Stromal cell of bone marrow (primary cell): ENCODE results near the gene DNAAF5.
"Not testable (repeated sequence)": the region's sequence is repeated elsewhere in the genome, so short reads cannot be mapped to it uniquely, and the experiment has no call there.

ENCODE experiments used
- DNase-seq: peaks from one replicate; pipeline ENCODE4 v3.0.0-alpha.2; 2012; ENCODE audit warnings: low read depth

DNAAF5 gene

GRCh38 chr7:782718-783449 lies 56.4 kb downstream of the DNAAF5 start:
- DNase-seq = no peak

- DNase-seq = no peak
These were observed 57.3 kb downstream of the DNAAF5 start for GRCh38 chr7:783556-784490.

DNA sequence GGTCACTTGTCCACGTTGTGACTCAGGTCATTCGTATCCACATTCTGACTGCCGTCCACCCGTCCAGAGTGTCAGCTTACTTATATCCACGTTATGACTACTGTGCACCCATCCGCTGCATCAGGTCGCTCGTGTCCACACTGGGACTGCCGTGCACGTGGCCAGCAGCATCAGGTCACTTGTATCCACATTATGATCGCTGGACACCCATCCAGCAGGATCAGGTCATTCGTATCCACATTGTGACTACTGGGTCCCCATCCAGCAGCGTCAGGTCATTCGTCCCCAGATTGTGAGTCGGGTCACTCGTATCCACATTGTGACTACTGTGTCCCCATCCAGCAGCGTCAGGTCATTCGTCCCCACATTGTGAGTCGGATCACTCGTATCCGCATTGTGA lies 58.5 kb downstream of the DNAAF5 start:
- no peak for DNase-seq

DNA sequence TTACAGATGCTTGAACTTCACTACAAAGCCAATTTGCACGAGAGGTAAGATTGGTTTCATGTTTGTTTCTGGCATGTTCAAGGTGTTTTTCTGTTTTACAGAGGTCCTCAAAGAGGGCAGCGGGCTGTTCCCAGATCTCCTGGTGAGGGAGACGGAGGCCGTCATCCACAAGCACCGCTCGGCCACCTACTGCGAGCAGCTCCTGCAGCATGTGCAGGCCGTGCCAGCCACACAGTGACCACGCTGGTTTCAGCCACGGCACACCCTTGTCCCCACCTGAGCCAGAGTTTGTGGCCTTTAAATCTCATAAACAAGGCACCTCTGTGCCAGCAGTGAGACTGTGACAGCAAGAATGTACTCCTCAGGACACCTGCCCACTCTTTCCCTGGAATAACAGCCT lies 58.9 kb downstream of the DNAAF5 start:
- no peak for DNase-seq

GRCh38 chr7:786472-787255 lies 60.2 kb downstream of the DNAAF5 start:
- DNase-seq = peak; percentile 33

DNA sequence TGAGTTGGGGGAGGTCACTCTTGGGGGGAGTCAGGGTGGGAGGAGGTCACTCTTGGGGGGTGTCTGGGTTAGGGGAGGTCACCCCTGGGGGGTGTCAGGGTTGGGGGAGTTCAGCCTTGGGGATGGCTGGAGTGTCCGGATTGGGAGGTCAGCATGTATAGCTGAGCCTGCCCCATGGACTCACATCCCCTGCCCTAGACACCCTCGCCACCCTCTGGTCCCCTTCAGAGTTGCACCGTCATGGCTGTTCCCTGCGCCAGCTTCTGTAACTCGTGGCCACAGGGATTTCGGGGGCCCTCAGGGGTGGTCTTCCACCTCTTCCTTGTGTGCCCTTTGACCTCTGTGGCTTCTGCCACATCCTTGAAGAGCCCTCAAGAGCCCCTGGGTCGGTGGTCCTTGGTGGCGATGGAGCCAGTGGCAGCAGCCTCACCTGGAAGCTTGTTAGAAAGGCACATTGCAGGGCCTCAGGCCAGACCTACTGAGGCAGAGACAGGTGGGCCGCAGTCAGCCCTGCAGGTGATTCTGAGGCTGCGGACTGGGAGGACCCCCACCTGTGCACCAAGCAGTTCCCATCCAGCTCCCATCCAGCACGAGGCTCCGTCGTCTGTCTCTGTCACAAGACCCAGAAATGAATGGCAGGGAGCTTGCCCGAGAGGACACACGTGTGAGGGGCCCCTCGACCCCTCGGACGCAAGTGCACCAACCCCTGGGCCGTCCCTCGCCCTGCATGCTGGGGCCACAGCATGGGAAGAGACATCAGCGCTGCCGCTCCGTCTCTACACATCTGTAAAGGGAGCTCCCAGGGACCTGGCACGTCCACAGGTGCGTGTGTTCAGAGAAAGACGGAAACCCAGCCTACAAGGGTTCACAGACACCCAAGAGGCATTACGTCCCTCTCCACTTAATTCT lies 61.1 kb downstream of the DNAAF5 start:
- DNase-seq = no peak

GRCh38 chr7:791519-791918 lies 65.0 kb downstream of the DNAAF5 start:
- DNase-seq = no peak

GRCh38 chr7:794207-794606 lies 67.7 kb downstream of the DNAAF5 start:
- no peak for DNase-seq

- DNase-seq = no peak
These were observed 68.3 kb downstream of the DNAAF5 start for GRCh38 chr7:794671-795329.

GRCh38 chr7:796434-797169 lies 70.1 kb downstream of the DNAAF5 start:
- DNase-seq = not testable (repeated sequence)

GRCh38 chr7:798921-799470 lies 72.5 kb downstream of the DNAAF5 start:
- no peak for DNase-seq

DNA sequence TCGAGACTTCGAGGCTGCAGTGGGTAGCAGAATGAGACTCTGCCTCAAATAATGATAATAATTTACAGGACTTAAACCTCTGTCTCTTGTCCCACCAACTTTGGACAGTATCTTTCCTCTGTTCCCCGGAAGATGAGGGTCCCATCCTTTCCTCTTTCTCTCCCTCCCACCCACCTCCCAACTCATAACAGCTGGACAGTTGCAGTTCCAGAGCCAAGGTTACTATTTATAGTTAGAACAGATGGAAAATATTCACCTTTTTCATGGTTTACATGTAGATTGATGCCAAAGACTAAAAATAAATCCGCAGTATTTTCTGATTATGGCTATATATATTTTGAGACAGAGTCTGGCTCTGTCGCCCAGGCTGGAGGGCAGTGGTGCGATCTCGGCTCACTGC lies 74.2 kb downstream of the DNAAF5 start:
- no peak for DNase-seq

GRCh38 chr7:801351-801750 lies 74.9 kb downstream of the DNAAF5 start:
- DNase-seq = not testable (repeated sequence)

DNA sequence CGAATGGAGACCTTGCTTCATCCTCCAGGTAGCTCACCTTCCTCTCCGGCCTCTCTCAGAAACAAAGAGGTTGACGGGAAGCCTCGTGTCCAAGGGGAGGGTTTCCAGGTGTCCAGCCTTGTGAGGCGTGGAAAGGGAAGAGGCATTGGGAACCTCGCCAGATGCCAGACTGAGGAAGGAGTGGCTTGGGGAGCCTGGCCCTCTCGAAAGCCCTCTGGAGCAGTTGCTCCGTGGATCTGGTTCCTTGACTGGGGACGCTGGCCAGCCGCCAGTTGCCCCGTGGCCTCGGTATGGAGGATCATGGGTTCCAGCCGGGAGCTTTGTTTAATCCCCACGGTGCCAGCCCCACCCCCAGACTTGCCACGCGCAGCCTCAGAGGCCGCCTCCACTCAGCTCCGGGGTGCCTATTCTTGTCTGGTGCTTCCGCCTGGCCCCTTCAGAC lies 75.5 kb downstream of the DNAAF5 start:
- DNase-seq = no peak

DNA sequence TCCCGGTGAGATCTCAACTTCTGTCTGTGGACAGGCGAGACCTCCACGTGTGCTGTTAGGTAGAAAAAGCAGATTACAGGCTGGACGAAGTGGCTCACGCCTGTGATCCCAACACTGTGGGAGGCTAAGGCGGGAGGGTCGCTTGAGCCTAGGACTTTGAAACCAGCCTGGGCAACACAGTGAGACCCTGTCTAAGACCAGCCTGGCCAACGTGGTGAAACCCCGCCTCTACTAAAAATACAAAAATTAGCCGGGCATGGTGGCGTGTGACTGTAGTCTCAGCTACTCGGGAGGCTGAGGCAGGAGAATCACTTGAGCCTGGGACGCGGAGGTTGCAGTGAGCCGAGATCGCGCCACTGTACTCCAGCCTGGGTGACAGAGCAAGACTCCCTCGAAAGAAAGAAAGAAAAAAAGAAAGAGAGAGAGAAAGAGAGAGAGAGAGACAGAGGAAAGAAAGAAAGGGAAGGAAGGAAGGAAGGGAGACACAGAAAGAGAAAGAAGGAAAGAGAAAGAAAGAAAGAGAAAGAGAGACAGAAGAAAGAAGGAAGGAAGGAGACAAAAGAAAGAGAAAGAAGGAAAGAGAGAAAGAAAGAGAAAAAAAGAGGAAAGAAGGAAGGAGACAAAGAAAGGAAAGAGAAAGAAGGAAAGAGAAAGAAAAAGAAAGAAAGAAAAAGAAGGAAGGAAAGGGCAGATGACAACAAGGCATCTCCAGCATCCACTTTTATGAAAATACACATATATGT lies 76.2 kb downstream of the DNAAF5 start:
- no peak for DNase-seq

DNA sequence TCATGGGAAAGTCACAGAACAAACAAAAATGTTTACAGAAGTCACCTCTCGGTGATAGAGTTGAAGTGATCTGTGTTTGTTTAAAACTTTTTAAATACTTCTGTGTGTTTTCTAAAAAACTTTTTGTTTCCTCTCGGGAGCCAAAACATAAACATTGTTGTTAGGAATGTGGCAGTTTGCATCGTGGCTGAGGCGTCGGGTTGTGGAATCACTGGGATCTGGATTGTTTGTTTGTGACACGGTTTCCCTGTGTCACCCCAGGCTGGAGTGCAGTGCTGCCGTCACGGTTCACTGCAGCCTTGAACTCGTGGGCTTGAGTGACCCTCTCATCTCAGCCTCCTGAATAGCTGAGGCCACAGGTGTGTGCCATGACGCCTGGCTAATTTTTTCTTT lies 76.7 kb downstream of the DNAAF5 start:
- no peak for DNase-seq

DNA sequence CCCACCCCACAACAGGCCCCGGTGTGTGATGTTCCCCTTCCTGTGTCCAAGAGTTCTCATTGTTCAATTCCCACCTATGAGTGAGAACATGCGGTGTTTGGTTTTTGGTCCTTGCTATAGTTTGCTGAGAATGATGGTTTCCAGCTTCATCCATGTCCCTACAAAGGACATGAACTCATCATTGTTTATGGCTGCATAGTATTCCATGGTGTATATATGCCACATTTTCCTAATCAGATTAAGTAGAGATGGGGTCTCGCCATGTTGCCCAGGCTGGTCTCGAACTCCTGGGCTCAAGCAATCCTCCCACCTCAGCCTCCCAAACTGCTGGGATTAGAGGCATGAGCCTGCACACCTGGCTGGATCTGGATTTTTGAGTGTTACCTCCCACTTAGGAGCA lies 77.3 kb downstream of the DNAAF5 start:
- not testable (repeated sequence) for DNase-seq

DNA sequence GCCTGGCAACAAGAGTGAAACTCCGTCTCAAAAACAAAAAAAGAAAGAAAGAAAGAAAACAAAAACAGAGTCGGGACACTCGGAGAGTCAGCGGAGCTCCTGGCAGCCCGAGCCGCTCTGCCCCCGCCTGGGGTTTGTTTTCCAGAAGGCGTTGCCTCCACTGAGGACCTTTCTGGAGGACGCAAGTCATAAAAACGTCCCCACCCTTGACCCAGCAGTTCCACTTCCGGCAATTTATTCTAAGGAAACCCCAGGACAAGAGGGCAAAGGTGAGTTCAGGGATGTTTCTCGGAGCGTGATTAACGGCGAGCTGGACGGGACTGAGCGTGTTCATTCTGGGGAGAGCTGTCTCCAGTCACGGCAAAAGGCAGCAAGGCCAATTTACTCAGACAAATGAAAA lies 78.8 kb downstream of the DNAAF5 start:
- DNase-seq = no peak
